HG02610 (cell line): Measurements from ENCODE around the gene LRFN5.

Experiments used
- ATAC-seq: cut with Tn5 transposase; IDR thresholded peaks from one replicate; pipeline ENCODE4 v1.9.1; 2021; ENCODE audit warnings: mild to moderate bottlenecking, moderate library complexity; ENCODE audit not compliant: unreplicated experiment

The LRFN5 gene

DNA sequence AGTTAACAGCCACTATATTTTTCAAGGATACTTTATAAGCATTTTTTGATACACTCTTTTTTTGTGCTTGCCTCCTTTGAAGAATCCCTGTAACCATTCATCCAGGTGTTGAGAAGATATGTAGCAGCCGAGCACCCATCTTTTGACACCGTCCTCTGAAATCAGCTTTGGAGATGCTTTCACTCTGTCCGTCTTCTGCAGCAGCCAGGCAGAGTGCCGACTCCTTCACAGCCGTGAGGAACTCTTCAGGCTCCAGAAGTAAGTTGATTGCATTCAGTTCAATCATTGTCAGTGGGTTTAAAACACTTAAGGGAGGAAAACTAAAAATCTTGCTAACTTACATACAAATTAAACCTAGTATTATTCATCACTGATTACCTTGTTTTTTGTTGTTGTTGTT, 160.1 kb downstream of the LRFN5 start:
- no peak for ATAC-seq

DNA sequence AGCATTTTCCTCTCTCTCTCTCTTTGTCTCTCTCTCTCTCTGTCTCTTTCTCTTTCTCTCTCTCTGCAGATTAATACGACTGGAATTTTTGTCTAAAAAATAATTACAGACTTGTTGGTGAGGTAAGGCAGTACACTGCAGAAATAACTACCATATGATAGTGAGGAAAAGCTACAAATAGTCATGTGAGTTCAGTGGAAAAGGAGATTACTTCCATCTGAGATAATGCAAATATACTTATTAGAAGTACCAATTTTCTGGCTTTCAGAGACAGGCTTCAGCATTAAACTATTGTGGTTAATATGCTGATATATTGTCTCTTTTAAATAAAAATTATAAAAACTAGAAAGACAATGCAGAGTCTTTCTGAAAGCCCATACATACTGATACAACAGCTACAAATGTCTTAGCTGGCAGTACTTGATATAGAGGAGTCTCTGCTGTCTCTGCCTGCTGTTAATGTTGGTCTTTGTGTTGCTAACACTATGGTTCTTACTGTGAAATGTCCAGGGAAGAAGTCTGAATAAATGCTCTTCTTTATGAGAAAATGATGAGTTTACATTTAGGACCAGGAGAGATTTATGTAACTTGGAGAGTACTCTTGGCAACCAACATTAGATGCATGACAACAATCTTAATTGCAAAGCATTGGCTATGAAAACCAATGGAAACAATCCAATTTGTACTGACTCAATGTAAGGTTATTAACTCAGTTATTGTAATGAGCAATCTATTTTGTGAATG, 167.0 kb downstream of the LRFN5 start:
- ATAC-seq, result no peak

DNA sequence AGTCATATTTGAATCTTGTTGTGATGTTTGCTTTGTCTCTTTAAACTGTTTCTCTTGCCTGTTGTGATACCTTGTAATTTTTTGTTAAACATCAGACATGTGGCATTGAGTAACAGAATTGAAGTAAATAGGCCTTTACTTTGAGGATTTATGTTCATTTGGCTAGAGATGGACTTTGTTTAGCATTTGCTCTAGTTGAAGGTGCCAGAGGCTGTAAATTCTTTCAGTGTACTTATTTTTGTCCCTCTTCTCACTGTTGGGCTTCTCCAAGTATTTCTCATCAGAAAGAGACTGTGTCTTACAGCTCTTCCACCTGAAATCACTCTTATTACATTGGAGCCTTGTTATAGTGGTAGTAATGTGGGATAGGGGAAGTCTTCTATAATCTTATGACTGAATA, 175.8 kb downstream of the LRFN5 start:
- ATAC-seq, result no peak

DNA sequence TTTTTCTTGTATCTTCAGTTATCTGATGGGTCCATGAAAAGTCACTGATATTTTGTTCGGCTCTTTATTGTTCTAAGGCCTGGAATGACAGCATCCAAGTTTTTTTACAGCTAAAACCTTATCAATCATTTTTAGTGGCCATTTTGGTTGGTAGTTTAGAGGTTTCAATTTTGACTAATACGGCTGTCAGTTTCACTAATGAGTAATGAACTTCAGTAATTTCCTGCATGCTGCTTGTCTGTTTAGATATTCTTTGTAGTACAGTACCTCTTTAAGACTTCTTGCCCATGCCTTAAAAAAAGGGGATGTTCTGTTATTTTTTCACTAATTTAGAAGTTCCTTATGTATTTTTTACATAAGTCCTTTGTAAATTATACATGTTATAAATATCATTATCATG, 176.7 kb downstream of the LRFN5 start:
- ATAC-seq, result no peak

DNA sequence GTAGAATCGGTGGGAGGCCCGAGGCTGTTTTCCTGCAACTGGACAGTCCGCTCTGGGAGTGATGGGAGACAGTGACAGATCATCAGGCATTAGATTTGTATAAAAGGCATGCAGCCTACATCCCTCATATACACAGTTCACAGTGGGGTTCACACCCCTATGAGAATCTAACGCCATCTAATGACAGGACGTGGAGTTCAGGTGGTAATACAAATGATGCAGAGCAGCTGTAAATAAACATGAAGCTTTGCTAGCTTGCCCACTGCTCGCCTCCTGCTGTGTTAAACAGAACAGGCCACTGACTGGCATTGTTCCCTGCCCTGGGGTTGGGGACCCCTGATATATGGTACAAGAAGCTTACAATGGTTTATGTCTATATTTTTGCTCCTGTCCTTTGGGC, 179.0 kb downstream of the LRFN5 start:
- ATAC-seq, result no peak

DNA sequence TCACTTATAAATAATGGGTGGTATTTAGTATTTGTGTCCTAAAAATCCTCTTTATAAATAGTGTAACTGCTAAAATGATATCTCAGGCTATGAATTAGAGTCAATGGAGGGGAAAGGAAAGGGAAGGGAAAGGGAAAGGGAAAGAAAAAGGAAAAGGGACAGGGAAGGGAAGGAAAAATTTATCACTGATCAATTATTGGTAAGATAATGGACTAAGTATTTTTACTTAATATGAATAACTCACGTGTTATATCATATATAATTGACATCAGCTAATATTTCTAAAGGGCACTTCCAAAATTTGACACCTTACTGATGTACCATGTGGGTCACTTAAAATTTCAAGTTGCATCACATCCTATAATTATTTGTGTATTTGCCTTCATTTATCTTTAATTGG, 193.1 kb downstream of the LRFN5 start:
- ATAC-seq, result no peak

- ATAC-seq, result no peak
Observed at GRCh38 chr14:41805633-41806032, 199.0 kb downstream of the LRFN5 start.

DNA sequence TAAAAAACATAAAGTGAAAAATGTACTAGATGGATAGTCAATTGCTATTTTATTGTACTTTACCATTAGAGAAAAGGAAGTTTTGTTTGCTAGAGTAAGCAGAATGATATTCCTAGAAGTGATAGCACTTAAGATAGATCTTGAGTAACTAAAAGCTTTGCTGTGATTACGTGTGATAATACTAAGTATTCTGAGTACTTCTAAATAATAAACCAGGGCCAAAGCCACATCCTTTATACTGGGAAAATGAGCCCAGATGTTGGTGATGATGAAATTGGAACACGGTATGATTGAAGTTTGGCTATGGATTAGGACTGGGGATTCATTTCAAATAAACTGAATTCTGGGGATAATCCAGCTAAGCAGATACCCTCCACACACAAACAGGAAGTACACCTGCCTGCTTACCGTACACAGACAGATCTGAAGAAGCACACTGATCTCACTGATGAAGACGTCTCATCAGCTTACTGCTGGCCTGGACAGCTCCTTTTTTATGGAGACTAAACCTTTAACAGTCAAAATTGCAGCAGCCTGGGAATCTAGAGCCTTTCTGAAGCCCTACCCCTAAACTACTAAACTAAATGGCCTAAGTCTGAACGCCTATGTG, 199.8 kb downstream of the LRFN5 start:
- ATAC-seq, result no peak

- no peak for ATAC-seq
Observed at GRCh38 chr14:41810362-41810761, 203.7 kb downstream of the LRFN5 start.

DNA sequence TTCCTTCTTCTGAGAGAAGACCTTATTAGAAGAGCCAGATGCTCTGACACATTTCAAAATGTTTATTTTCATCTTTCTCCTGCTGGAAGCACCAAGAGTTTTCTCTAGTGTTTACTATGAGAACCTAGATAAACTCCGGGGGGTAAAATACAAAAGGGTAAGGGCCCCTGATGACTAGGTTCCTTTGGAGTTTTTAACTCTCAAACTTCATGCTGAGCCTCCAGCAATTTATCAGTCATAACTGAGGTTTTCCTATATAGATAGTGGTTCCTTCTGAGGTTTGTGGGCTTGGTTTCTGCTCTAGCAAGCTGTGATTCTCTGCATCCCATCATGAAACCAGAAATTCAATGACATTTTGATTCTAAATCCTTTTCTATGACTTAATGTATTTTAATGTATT, 210.9 kb downstream of the LRFN5 start:
- no peak for ATAC-seq

GRCh38 chr14:41824441-41824840, 217.8 kb downstream of the LRFN5 start:
- no peak for ATAC-seq

GRCh38 chr14:41825622-41826021, 218.9 kb downstream of the LRFN5 start:
- ATAC-seq, result no peak

GRCh38 chr14:41830714-41831406, 224.2 kb downstream of the LRFN5 start:
- ATAC-seq, result no peak

- no peak for ATAC-seq
Observed at GRCh38 chr14:41839661-41840060, 233.0 kb downstream of the LRFN5 start.

- no peak for ATAC-seq
Observed at GRCh38 chr14:41859336-41859735, 252.7 kb downstream of the LRFN5 start.

- ATAC-seq, result no peak
Observed at GRCh38 chr14:41860586-41860985, 253.9 kb downstream of the LRFN5 start.

- ATAC-seq, result no peak
Observed at GRCh38 chr14:41865894-41866293, 259.2 kb downstream of the LRFN5 start.

DNA sequence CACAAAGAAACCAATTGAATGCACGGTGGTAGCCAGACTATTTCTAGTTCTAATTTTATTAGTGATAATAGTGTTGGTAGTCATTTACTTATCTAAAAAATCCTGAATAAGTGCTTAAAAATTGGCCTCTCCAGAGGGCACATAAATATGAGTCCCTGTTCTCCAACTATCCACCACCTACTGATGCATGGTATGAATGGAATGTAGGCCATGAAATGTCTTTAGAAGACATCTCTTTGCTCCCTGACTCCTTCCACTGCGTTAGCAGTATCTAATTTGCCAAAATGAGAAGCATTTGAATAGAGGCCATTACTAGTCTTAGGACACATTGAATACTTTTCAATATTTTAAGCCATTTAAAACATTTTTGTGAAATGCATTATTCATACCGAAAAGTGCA, 261.7 kb downstream of the LRFN5 start:
- ATAC-seq, result no peak

- ATAC-seq, result no peak
Observed at GRCh38 chr14:41872931-41873685, 266.4 kb downstream of the LRFN5 start.

DNA sequence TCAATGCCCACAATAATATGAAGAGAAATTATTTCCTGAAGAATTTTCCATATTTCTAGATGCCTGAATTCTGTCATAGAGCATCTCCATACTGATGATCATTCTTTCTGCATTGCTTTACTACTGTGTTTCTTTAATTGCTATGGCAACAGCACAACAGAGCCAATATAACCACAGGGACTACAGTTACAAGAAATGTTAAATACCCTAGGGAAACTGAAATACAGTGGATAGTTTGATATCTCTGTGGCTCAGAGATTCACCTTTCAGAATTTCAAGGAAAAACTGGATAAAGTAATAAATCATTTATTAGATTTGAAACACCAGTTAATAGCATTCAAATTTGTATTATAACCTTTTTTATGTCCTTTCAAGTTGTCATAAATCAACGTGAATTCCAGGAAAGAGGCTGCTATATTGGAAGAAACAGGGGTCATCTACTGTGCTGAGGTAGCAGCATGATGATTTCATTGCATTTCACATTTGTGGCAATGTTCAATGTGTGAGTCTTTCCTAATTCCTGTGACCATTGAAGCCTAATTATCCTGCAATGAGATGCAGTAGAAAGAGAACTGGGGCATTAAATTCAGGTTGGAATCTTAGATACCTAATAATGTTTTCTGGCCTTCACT, 267.1 kb downstream of the LRFN5 start:
- ATAC-seq, result no peak

DNA sequence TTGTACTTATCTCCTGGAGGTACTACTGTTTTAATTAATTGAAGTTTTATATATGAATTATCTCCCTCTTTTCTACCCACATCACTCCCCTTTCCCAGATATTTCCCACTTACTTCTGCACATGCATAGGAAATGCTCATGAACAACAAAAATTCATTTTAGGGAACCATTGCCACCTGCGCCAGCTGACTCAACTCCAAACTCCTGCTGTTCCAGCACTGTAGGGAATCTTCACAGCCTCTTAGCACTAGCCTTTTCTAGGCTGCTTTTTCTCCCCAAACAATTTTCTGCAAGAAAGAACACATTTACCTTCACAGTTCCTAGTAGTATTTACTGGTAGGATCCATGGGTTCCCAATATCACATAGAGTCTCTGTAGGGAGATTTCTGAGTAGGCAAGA, 268.4 kb downstream of the LRFN5 start:
- no peak for ATAC-seq
